Keratinocyte (primary cell): ENCODE results near the gene EPB41L2.

ENCODE experiments used
- CTCF ChIP-seq, 3 experiments: IDR thresholded peaks in 1 of 3; conservative IDR thresholded peaks in 1 of 3; optimal IDR thresholded peaks in 1 of 3; 2 replicates in 2 of 3; 3 replicates in 1 of 3; pipeline versions ENCODE3 to v1.5.1; 2011; ENCODE audit warnings: low read length in 3 of 3, mild to moderate bottlenecking in 3 of 3, moderate library complexity in 2 of 3, control low read depth in 1 of 3, inconsistent platforms in 1 of 3; ENCODE audit not compliant: insufficient read depth in 2 of 3; ENCODE audit errors: extremely low read depth in 1 of 3
- EZH2 ChIP-seq: IDR thresholded peaks from one replicate; pipeline ENCODE4 v1.6.1; 2012; ENCODE audit warnings: inconsistent platforms, mild to moderate bottlenecking, low read length, moderate library complexity

GRCh38 chr6:130885392-130886192, 177.5 kb downstream of the EPB41L2 start:
- TF ChIP-seq EZH2 (no peak), CTCF (optimal IDR thresholded peaks at IDR 0.05 in 1 of 3, IDR thresholded peaks at IDR 0.05 in 1 of 3, conservative IDR thresholded peaks at IDR 0.05 in 1 of 3; ENCODE audit: extremely low read depth in 1 of 3, insufficient read depth in 2 of 3, low read length in 3 of 3) (peak; percentile 67 to 82 (median 71))
